Frontal cortex (tissue), 1 donor: ENCODE data around the gene CCDC146. TPM values are rescaled to one million over a fixed set of nuclear protein-coding genes. Genes with fewer than 3 reads are reported as not detected.

Source experiments
- total RNA-seq: library from RNA; depleted of rRNA; stranded (reverse); fragments of >200 nt; gene quantifications from one replicate; pipeline ENCODE4 v1.2.3, GENCODE V29; 2014

Gene CCDC146
- total RNA-seq, 1 donor from 2014 or later: 15.9 TPM

Other genes starting within 250 kb of the CCDC146 start
- gene SPDYE17, start 90.3 kb upstream of the CCDC146 start, total RNA-seq: not detected
- gene SPDYE18, start 60.1 kb upstream of the CCDC146 start, total RNA-seq: 0.82 TPM
- 2.9 TPM for gene FGL2, start 77.2 kb downstream of the CCDC146 start, total RNA-seq